IMR-90 (cell line): Measurements from ENCODE around the gene ASF1B. TPM values are rescaled to one million over a fixed set of nuclear protein-coding genes. Genes with fewer than 3 reads are reported as not detected.
"Not testable (repeated sequence)": the region's sequence is repeated elsewhere in the genome, so short reads cannot be mapped to it uniquely, and the experiment has no call there.

Experiments used
- ATAC-seq: fragments of 200-7000 bp; cut with Tn5 transposase; 2 replicates; pipeline ENCODE4 v1.9.1; 2020; ENCODE audit warnings: low read depth, mild to moderate bottlenecking, moderate library complexity
- BruUV-seq: library from RNA; stranded (reverse); fragments of 400-500 nt; replicated peaks from 2 replicates; lab custom pipeline; 2021; lab: Mats Ljungman, UMichigan
- CTCF ChIA-PET: fragments of 300-600 bp; formaldehyde crosslinking; extraction: SDS; loops from one replicate; lab custom pipeline; 2021; ENCODE audit warnings: antibody characterized with exemption; lab: Yijun Ruan, JAX
- POLR2A ChIA-PET: fragments of 300-600 bp; sonication (Branson Sonifier 250); formaldehyde crosslinking; loops from one replicate; lab custom pipeline; 2022; ENCODE audit warnings: antibody characterized with exemption; ENCODE audit not compliant: unreplicated experiment; lab: Charles Lee
- DNase-seq: peaks from one replicate; pipeline ENCODE4 v3.0.0; 2013
- H2AFZ ChIP-seq: replicated peaks from 2 replicates; pipeline ENCODE3; 2013; ENCODE audit warnings: low read length, mild to moderate bottlenecking; ENCODE audit not compliant: poor library complexity
- H2AK5ac ChIP-seq: 2 replicates; pipeline ENCODE4 v1.6.1; 2013; ENCODE audit warnings: low read depth, low read length, inconsistent platforms
- H2AK9ac ChIP-seq: replicated peaks from 2 replicates; pipeline ENCODE3; 2013; ENCODE audit warnings: mild to moderate bottlenecking, low read depth, low read length, moderate library complexity; ENCODE audit not compliant: poor library complexity
- H2BK120ac ChIP-seq: 2 replicates; pipeline ENCODE4 v1.6.1; 2013; ENCODE audit warnings: low read depth, low read length, inconsistent platforms
- H2BK15ac ChIP-seq: 3 replicates; pipeline ENCODE4 v1.6.1; 2013; ENCODE audit warnings: low read depth, low read length, inconsistent platforms
- H2BK20ac ChIP-seq: 2 replicates; pipeline ENCODE4 v1.6.1; 2013; ENCODE audit warnings: low read depth, mild to moderate bottlenecking, inconsistent platforms, low read length, moderate library complexity
- H2BK5ac ChIP-seq: 2 replicates; pipeline ENCODE4 v1.6.1; 2013; ENCODE audit warnings: mild to moderate bottlenecking, low read depth, low read length, inconsistent platforms; ENCODE audit not compliant: poor library complexity, severe bottlenecking
- H3K14ac ChIP-seq: replicated peaks from 2 replicates; pipeline ENCODE4 v1.6.1; 2013; ENCODE audit warnings: low read depth, low read length, inconsistent platforms
- H3K18ac ChIP-seq: 2 replicates; pipeline ENCODE4 v1.6.1; 2013; ENCODE audit warnings: low read depth, low read length, control low read depth
- H3K23ac ChIP-seq: 2 replicates; pipeline ENCODE4 v1.6.1; 2013; ENCODE audit warnings: low read depth, low read length, inconsistent platforms
- H3K27ac ChIP-seq: 2 replicates; pipeline ENCODE4 v1.5.1; 2013; ENCODE audit warnings: mild to moderate bottlenecking, control low read depth, low read length; ENCODE audit not compliant: insufficient read depth
- H3K27me3 ChIP-seq: 2 replicates; pipeline ENCODE4 v1.6.1; 2013; ENCODE audit warnings: low read length; ENCODE audit not compliant: control insufficient read depth, insufficient read depth
- H3K36me3 ChIP-seq: 2 replicates; pipeline ENCODE4 v1.6.1; 2013; ENCODE audit warnings: low read length, mixed read lengths; ENCODE audit not compliant: control insufficient read depth, insufficient read depth
- H3K4ac ChIP-seq: 2 replicates; pipeline ENCODE4 v1.6.1; 2013; ENCODE audit warnings: low read depth, low read length, inconsistent platforms
- H3K4me1 ChIP-seq: 2 replicates; pipeline ENCODE4 v1.6.1; 2013; ENCODE audit warnings: low read length, mixed read lengths; ENCODE audit not compliant: control insufficient read depth, insufficient read depth
- H3K4me2 ChIP-seq: 2 replicates; pipeline ENCODE4 v1.6.1; 2013; ENCODE audit warnings: low read depth, mild to moderate bottlenecking, control low read depth, low read length, moderate library complexity
- H3K4me3 ChIP-seq: 2 replicates; pipeline ENCODE4 v1.5.1; 2013; ENCODE audit warnings: low read depth, mild to moderate bottlenecking, control low read depth, low read length, moderate library complexity; ENCODE audit not compliant: insufficient read depth
- H3K56ac ChIP-seq: 2 replicates; pipeline ENCODE4 v1.6.1; 2013; ENCODE audit warnings: low read length, inconsistent platforms; ENCODE audit not compliant: insufficient read depth; ENCODE audit errors: extremely low read depth
- H3K79me1 ChIP-seq, 2 experiments: 2 replicates each; pipeline ENCODE4 v1.6.1; 2013; ENCODE audit warnings: low read length in 2 of 2, inconsistent platforms in 1 of 2, low read depth in 1 of 2
- H3K9ac ChIP-seq: 2 replicates; pipeline ENCODE4 v1.6.1; 2013; ENCODE audit warnings: low read depth, low read length, control low read depth
- H3K9me1 ChIP-seq: 2 replicates; pipeline ENCODE4 v1.6.1; 2013; ENCODE audit warnings: low read length, inconsistent platforms; ENCODE audit not compliant: insufficient read depth
- H3K9me3 ChIP-seq: 2 replicates; pipeline ENCODE4 v1.6.1; 2013; ENCODE audit warnings: low read length; ENCODE audit not compliant: control insufficient read depth, insufficient read depth
- H4K20me1 ChIP-seq: 2 replicates; pipeline ENCODE4 v1.6.1; 2013; ENCODE audit warnings: low read length, inconsistent platforms; ENCODE audit not compliant: insufficient read depth
- H4K5ac ChIP-seq: 2 replicates; pipeline ENCODE4 v1.6.1; 2013; ENCODE audit warnings: mild to moderate bottlenecking, low read depth, low read length, control low read depth
- H4K8ac ChIP-seq, 2 experiments: 2 replicates each; pipeline ENCODE4 v1.6.1; 2013; ENCODE audit warnings: low read depth in 2 of 2, low read length in 2 of 2, control low read depth in 1 of 2, inconsistent platforms in 1 of 2
- H4K91ac ChIP-seq: 2 replicates; pipeline ENCODE4 v1.6.1; 2013; ENCODE audit warnings: low read depth, low read length, inconsistent platforms; ENCODE audit not compliant: insufficient read depth
- CEBPB ChIP-seq: IDR thresholded peaks from 2 replicates; pipeline ENCODE4 v1.6.1; 2012; ENCODE audit warnings: low read depth, low read length, improper control_type of control experiment
- MXI1 ChIP-seq: IDR thresholded peaks from 2 replicates; pipeline ENCODE4 v1.6.1; 2012; ENCODE audit warnings: low read depth, mild to moderate bottlenecking, low read length, moderate library complexity, borderline replicate concordance
- POLR2A ChIP-seq: IDR thresholded peaks from 2 replicates; pipeline ENCODE4 v1.6.1; 2012; ENCODE audit warnings: mild to moderate bottlenecking, low read depth, low read length
- RCOR1 ChIP-seq: IDR thresholded peaks from 2 replicates; pipeline ENCODE4 v1.6.1; 2012; ENCODE audit warnings: mild to moderate bottlenecking, low read length, improper control_type of control experiment; ENCODE audit not compliant: insufficient replicate concordance
- WGBS, 2 experiments: methylation state at CpG; one replicate each; pipeline versions ENCODE4 v1.1.5 to v1.1.7; 2013; ENCODE audit warnings: missing lambda C conversion rate in 2 of 2; ENCODE audit not compliant: insufficient read length in 1 of 2; ENCODE audit errors: extremely low coverage in 2 of 2; 5-methylcytosine and 5-hydroxymethylcytosine counted together
- dilution Hi-C: fragments of 300-500 bp; cut with HindIII; formaldehyde crosslinking; loops from one replicate; pipeline ENCODE4 v1.14.3; 2018; ENCODE audit warnings: low sequenced_read_pairs; ENCODE audit not compliant: unreplicated experiment
- in situ Hi-C: fragments of 300-500 bp; cut with MboI; formaldehyde crosslinking; loops from 3 replicates; pipeline ENCODE4 v1.14.3; 2019; ENCODE audit warnings: low sequenced_read_pairs, inconsistent platforms, mixed read lengths
- intact Hi-C: fragments of 100-400 bp; cut with micrococcal nuclease; formaldehyde crosslinking; loops from 2 replicates; pipeline ENCODE4 v1.10.0; 2022
- polyA plus RNA-seq, 3 experiments: library from polyadenylated mRNA; depleted of rRNA; stranded (reverse); fragments of >200 nt; gene quantifications; 2 replicates each; pipeline ENCODE4 v1.2.3, GENCODE V29; 2012; ENCODE audit warnings: low replicate concordance in 1 of 3
- total RNA-seq: library from RNA; depleted of rRNA; stranded (reverse); fragments of >200 nt; gene quantifications from 2 replicates; pipeline ENCODE4 v1.2.3, GENCODE V29; 2012

Gene ASF1B
- total and polyA plus RNA-seq, 2 of the 4 experiments (the other 2 are of a cell fraction): 10.4 to 12.1 TPM

GRCh38 chr19:14146789-14147216 is 10.4 kb upstream of the ASF1B start:
- no peak overlapping the region for H3K18ac ChIP-seq
- H2BK20ac ChIP-seq: no peak overlapping the region
- H2AK9ac ChIP-seq: peak overlapping the region; percentile 46
- dilution Hi-C loops: no loop called here
- H2AK5ac ChIP-seq: no peak overlapping the region
- intact Hi-C loops: no loop called here
- no peaks in the 10 kb centered on the region for H3K9me3 ChIP-seq
- no peak overlapping the region for H4K91ac ChIP-seq
- H2BK120ac ChIP-seq: peak overlapping the region; percentile 51
- H3K9ac ChIP-seq: no peak overlapping the region
- no peaks in the 10 kb centered on the region for H3K27me3 ChIP-seq
- TF ChIP-seq MXI1 (peak; percentile 85), POLR2A (no peak), CEBPB (peak; percentile 98), RCOR1 (peak; percentile 88)
- no peak overlapping the region for H3K4me3 ChIP-seq
- H3K4ac ChIP-seq: 0 out of 2 replicates have a peak overlapping the region, but pooled peaks have one; percentile 50
- no peak overlapping the region for H3K56ac ChIP-seq
- peaks cover 5% of the 10 kb centered on the region; the same call in 1 of the 2 replicates for H3K4me1 ChIP-seq
- in situ Hi-C loops: no loop called here
- no peak overlapping the region for H4K5ac ChIP-seq
- H3K9me1 ChIP-seq: peaks cover 2% of the 10 kb centered on the region; the same call in 1 of the 2 replicates
- DNase-seq (peak; percentile 84), ATAC-seq (peak; percentile 60)
- no peak overlapping the region for H3K23ac ChIP-seq
- no peaks in the 10 kb centered on the region for H3K36me3 ChIP-seq
- no peak overlapping the region for H3K14ac ChIP-seq
- ChIA-PET CTCF (interaction anchor here (1.6 kb wide), 2 partner anchors 10 to 38 kb away, joined by 3 to 5 read pairs; partner anchors contain the start of gene ASF1B), POLR2A (no interaction called here)
- BruUV-seq: no TSS peak
- H2BK15ac ChIP-seq: no peak overlapping the region
- H4K20me1 ChIP-seq: peaks cover 14% of the 10 kb centered on the region; the same call in 1 of the 2 replicates
- peak overlapping the region in 1 of 2 experiments; percentile 71; a peak in 2 of 4 replicates for H4K8ac ChIP-seq
- no peak overlapping the region for H2AFZ ChIP-seq
- H2BK5ac ChIP-seq: no peak overlapping the region
- H3K27ac ChIP-seq: no peak overlapping the region
- no peak overlapping the region for H3K4me2 ChIP-seq
- 22% methylated on average over 5 of the region's 7 CpGs; no CpG with 5 or more reads in 1 of the 2 experiments for WGBS, 2 experiments
- H3K79me1 ChIP-seq: peaks cover 20 to 28% of the 10 kb centered on the region in 2 experiments

GRCh38 chr19:14146169-14146568 is 9.8 kb upstream of the ASF1B start:
- H3K14ac ChIP-seq, H2AK9ac ChIP-seq, H4K91ac ChIP-seq, H3K27me3 ChIP-seq, H3K56ac ChIP-seq, H2BK5ac ChIP-seq, H2AK5ac ChIP-seq, H3K4ac ChIP-seq, H4K8ac ChIP-seq, DNase-seq, H3K23ac ChIP-seq, BruUV-seq, H4K5ac ChIP-seq, H3K18ac ChIP-seq, ATAC-seq, H3K4me3 ChIP-seq, H3K36me3 ChIP-seq, H3K9me3 ChIP-seq, H3K9ac ChIP-seq, H2BK20ac ChIP-seq, in situ Hi-C loops, POLR2A ChIA-PET, dilution Hi-C loops, H3K27ac ChIP-seq, H2BK120ac ChIP-seq, H2AFZ ChIP-seq, intact Hi-C loops, CTCF ChIA-PET, H3K4me1 ChIP-seq, H2BK15ac ChIP-seq, H3K9me1 ChIP-seq, H3K4me2 ChIP-seq: not testable (repeated sequence)
- Histone ChIP-seq H4K20me1 (peaks cover 14% of the 10 kb centered on the region; the same call in 1 of the 2 replicates), H3K79me1 (peaks cover 20 to 28% of the 10 kb centered on the region in 2 experiments)
- WGBS, 2 experiments: 91% methylated on average over 4 of the region's 10 CpGs; no CpG with 5 or more reads in 1 of the 2 experiments
